Adipocyte (in vitro differentiated cells): ENCODE data around the gene HSDL1.
"Not testable (repeated sequence)": the region's sequence is repeated elsewhere in the genome, so short reads cannot be mapped to it uniquely, and the experiment has no call there.

Source experiments
- DNase-seq: peaks from one replicate; pipeline ENCODE4 v3.0.0-alpha.2; 2015; ENCODE audit warnings: low read depth
- H3K27me3 ChIP-seq: replicated peaks from 2 replicates; pipeline ENCODE4 v1.7.0; 2013; ENCODE audit warnings: mild to moderate bottlenecking, low read length, moderate library complexity; ENCODE audit not compliant: control insufficient read depth, insufficient read depth
- H3K36me3 ChIP-seq: 2 replicates; pipeline ENCODE4 v1.7.0; 2013; ENCODE audit warnings: low read length, mild to moderate bottlenecking, moderate library complexity; ENCODE audit not compliant: control insufficient read depth, insufficient read depth, severe bottlenecking
- H3K4me1 ChIP-seq: 2 replicates; pipeline ENCODE4 v1.7.0; 2013; ENCODE audit warnings: mild to moderate bottlenecking, low read length, moderate library complexity; ENCODE audit not compliant: control insufficient read depth, insufficient read depth
- H3K4me3 ChIP-seq: 2 replicates; pipeline ENCODE4 v1.7.0; 2013; ENCODE audit warnings: mild to moderate bottlenecking, low read length, moderate library complexity
- H3K9ac ChIP-seq: 2 replicates; pipeline ENCODE4 v1.7.0; 2013; ENCODE audit warnings: mild to moderate bottlenecking, low read length, moderate library complexity
- H3K9me3 ChIP-seq: 2 replicates; pipeline ENCODE4 v1.7.0; 2013; ENCODE audit warnings: mild to moderate bottlenecking, low read length, moderate library complexity; ENCODE audit not compliant: control insufficient read depth

HSDL1 gene

DNA sequence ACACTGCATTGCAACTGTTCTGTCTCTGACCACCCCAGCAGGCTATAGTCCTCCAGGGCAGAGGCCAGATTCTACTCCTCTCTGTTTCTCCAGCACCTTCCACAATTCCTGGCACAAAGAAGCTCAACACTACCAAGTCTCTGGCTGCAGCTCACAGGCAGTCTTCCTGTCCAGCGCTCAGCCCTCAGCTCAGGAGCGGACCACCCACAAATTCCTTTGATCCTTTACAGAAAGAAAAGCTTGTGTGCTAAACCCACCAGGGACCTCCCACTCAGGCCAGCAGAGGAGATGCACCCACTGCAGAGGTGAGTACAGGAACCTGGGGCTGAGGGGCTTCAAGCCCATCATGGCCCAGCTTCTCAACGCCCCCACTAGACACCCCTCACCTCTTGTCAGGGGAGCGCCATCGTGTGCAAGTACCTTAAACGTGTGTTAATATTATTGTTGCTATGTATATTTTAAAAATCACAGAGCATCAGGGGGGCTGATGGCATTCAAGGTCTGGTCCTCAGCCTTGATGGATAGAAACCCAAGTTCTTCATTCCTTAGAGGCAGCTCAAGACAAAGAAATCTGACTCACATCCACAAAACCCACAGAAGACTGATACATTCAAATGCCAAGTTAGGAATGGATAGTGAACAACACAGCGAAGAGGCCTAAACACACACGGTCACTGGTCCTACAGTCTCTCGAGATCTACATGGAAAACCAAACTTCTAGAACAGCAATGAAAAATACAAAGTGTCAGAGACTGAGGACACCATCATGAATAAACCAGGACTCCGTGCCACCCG is 8.4 kb downstream of the HSDL1 start:
- Histone ChIP-seq H3K9me3 (no peaks in the 10 kb centered on the region), H3K9ac (no peak overlapping the region), H3K4me3 (no peak overlapping the region), H3K27me3 (no peaks in the 10 kb centered on the region), H3K36me3 (no peaks in the 10 kb centered on the region), H3K4me1 (peaks cover 10% of the 10 kb centered on the region)
- no peak for DNase-seq

DNA sequence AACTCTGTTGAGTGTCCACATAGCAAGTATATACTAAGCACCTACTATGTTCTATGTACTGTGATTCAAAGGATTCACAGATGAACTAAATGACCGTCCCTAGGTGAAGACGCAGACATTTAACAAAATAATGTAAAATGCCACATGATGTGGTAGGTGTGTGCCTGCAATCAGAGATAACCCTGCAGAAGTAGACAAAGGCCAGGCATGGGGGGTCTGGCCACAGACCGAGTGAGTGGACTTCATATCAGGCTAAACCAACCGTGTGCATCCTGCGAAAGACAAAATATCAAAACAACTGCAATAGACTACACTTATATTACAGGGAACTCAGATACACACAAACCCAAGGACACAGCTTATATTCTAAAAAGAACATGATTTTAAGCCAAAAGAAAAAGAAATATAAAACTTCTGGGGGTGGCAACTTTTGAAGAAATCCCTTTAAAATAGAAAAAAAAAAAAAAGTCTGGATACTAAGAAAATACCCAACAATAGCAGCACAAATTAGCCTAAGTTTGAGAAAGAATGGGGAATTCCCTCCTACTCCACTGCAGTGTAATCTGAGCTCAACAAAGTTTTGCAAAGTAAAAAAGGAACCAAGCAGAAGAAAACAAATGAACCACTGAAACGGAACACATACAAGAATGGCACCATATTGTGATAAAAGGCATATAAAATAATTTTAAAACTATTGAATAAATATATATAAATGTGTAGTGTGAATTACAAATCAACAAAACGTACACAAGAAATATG is 12.3 kb downstream of the HSDL1 start:
- Histone ChIP-seq H3K4me1 (no peaks in the 10 kb centered on the region), H3K9me3 (no peaks in the 10 kb centered on the region), H3K27me3 (no peaks in the 10 kb centered on the region), H3K36me3 (peaks cover 13% of the 10 kb centered on the region), H3K4me3 (no peak overlapping the region), H3K9ac (no peak overlapping the region)
- peak; percentile 58 for DNase-seq

DNA sequence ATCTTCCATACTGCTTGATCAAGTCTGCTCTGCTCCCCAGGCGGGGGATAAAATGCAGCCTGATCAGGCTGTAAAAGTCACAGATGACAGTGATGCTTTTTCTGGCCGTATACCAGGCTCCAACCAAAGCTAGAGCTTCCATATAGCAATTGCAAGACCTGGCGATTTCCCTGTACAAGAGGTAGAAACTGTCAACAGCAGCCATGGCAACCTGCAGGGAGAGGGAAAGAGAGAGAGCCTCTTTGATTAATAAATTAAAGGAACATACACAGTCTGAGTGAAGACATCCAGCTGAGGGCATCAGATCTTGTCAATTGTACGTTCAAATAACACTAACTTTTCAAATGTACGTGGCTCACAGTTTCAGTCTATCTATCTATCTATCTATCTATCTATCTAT is 13.9 kb downstream of the HSDL1 start:
- Histone ChIP-seq H3K9me3 (no peaks in the 10 kb centered on the region), H3K36me3 (peaks cover 13% of the 10 kb centered on the region), H3K4me3 (no peak overlapping the region), H3K27me3 (no peaks in the 10 kb centered on the region), H3K9ac (no peak overlapping the region), H3K4me1 (no peaks in the 10 kb centered on the region)
- DNase-seq, result no peak

DNA sequence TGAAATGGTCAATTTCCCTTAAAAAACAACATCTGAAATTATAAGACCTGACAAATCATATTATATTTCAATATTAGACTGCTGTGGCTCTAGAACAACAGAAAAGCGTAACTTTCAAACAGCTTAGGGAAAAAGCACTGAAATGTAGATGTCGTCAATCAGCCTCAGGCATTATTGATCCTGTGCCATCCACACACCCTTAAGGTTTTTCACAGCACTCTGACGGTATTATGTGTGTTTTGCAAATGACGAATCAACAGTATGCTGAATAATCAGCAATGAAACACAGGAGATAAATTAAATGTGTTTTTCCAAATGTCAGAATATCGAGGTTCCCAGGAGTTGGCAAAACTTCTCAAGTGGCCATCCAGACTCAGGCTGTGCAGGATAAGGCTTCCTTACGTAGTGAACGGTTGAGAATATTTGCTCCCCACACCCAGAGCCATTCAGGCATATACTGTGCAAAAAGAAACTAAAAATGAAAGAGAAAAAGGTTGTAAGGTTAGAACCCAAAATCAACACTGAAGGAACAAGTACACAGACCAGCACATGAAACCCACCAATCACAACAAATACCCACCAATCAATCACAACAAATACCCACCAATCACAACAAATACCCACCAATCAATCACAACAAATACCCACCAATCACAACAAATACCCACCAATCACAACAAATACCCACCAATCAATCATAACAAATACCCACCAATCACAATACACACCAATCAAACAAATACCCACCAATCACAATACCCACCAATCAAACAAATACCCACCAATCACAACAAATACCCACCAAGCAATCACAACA is 20.5 kb downstream of the HSDL1 start:
- Histone ChIP-seq H3K36me3 (peaks cover 20% of the 10 kb centered on the region), H3K9ac (no peak overlapping the region), H3K9me3 (no peaks in the 10 kb centered on the region), H3K4me1 (no peaks in the 10 kb centered on the region), H3K27me3 (no peaks in the 10 kb centered on the region), H3K4me3 (no peak overlapping the region)
- no peak for DNase-seq

- Histone ChIP-seq H3K9me3 (no peaks in the 10 kb centered on the region), H3K4me1 (peaks cover 6% of the 10 kb centered on the region), H3K36me3 (peaks cover 17% of the 10 kb centered on the region), H3K4me3 (no peak overlapping the region), H3K9ac (no peak overlapping the region), H3K27me3 (no peaks in the 10 kb centered on the region)
- no peak for DNase-seq
These were observed 24.0 kb downstream of the HSDL1 start for GRCh38 chr16:84121007-84121406.

GRCh38 chr16:84120023-84120422 is 25.0 kb downstream of the HSDL1 start:
- H3K9ac ChIP-seq, result no peak overlapping the region
- no peaks in the 10 kb centered on the region for H3K9me3 ChIP-seq
- H3K4me3 ChIP-seq, result no peak overlapping the region
- H3K27me3 ChIP-seq, result no peaks in the 10 kb centered on the region
- DNase-seq, result no peak
- H3K4me1 ChIP-seq, result peaks cover 14% of the 10 kb centered on the region
- H3K36me3 ChIP-seq, result peaks cover 17% of the 10 kb centered on the region

DNA sequence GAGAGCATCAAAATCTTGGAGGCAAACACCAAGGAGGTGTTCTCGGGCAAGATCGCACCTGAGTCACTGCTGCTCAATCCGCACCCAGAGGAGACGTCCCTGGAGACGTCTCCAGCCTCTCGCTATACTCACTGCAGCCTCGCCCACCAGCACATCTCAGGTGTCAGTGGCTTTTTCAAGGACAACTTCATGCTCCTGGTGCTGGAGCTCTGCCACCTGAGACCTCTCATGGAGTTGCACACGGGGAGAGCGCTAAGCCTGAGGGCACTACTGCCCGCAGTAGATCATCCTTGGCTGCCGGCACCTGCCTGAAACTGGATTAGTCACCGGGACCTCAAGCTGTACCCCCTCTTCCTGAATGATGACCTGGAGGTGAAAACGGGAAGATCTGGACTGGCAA is 25.6 kb downstream of the HSDL1 start:
- H3K27me3 ChIP-seq, result no peaks in the 10 kb centered on the region
- H3K9me3 ChIP-seq, result no peaks in the 10 kb centered on the region
- H3K4me3 ChIP-seq, result no peak overlapping the region
- peaks cover 15% of the 10 kb centered on the region for H3K36me3 ChIP-seq
- no peak overlapping the region for H3K9ac ChIP-seq
- peaks cover 14% of the 10 kb centered on the region for H3K4me1 ChIP-seq
- no peak for DNase-seq

- not testable (repeated sequence) for H3K36me3 ChIP-seq, H3K27me3 ChIP-seq, H3K9me3 ChIP-seq, H3K9ac ChIP-seq, DNase-seq, H3K4me3 ChIP-seq
- H3K4me1 ChIP-seq, result peaks cover 14% of the 10 kb centered on the region
These were observed 26.7 kb downstream of the HSDL1 start for GRCh38 chr16:84118315-84118714.

DNA sequence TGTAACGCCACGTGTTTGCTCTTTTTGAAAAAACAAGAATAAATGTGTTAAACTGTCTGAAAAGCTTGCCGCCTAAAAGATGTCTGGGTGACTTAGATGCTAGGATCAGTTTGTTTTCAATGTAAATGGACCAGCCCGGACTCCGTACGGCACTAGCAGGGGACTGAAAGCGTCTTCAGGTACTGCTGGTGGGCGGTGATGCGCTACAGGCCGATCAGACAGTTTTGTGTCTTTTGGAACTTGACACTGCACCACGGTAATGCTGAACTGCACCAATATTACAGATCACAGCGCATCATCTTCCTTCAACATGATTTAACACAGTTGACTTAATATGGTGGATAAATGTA is 27.5 kb downstream of the HSDL1 start:
- DNase-seq, result no peak

DNA sequence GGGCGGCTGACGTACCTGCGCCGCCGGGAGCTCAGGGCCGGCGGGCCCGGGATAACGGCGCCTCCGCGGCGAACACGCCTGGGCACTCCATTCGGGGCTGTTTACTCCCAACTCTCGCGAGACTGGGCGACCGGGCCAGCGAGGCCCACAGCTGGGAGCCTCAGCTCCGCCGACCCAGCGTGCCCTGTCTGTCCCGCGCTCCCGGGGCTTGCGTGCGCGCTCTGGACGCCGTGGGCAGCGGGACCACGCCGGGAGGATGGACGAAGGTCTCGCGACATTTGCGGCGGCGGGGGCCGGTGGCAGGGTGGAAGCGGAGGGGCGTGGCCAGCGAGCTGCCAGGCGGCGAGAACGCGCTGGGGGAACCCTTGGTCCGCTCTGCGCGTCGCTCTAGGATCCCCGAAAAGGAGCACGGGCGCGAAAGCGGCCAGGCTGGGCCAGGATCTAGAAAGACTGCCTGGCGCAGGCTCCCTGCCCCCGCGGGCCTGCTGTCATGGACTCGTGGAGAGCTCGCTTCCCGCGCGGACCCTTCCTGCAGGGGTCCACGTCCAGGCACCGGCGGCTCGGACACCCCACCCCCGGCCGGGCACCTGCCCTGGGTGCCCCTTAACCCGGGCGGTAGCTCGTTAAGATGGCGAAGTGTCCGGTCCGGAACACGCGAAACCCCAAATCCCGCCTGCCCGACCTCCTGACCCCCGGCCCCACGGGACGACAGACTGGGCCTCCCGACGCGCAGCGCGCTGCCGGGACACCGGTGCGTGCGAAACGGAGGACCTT is 28.1 kb downstream of the HSDL1 start, which contains the start of gene MBTPS1:
TSS of gene MBTPS1 (minus strand) at position 223 of the 774 bp plus-strand sequence. CDS start 15,159 bp downstream, outside the sequence.
- no peaks in the 10 kb centered on the region for H3K27me3 ChIP-seq
- H3K36me3 ChIP-seq, result no peaks in the 10 kb centered on the region
- H3K4me1 ChIP-seq, result peaks cover 16% of the 10 kb centered on the region
- peak within 1 kb of the TSS; percentile 99 for H3K9ac ChIP-seq
- no peaks in the 10 kb centered on the region for H3K9me3 ChIP-seq
- DNase-seq, result peak; percentile 100
- peak within 1 kb of the TSS; percentile 96 for H3K4me3 ChIP-seq

More for the DNA sequence above, 27.5 kb downstream of the HSDL1 start:
- H3K9me3 ChIP-seq, result no peaks in the 10 kb centered on the region
- peak overlapping the region; percentile 96 for H3K4me3 ChIP-seq
- H3K27me3 ChIP-seq, result no peaks in the 10 kb centered on the region
- H3K4me1 ChIP-seq, result peaks cover 16% of the 10 kb centered on the region
- no peaks in the 10 kb centered on the region for H3K36me3 ChIP-seq
- H3K9ac ChIP-seq, result peak overlapping the region; percentile 99
